ENCODE results near the gene KCNMA1.

KCNMA1 gene

GRCh38 chr10:77458986-77459590 lies 178.5 kb downstream of the KCNMA1 start:
- Histone ChIP-seq H3K9ac (ENCODE audit: insufficient read length, low read depth) (no peak overlapping the region), H3K36me3 (ENCODE audit: insufficient read depth, insufficient read length, low read length) (no peaks in the 10 kb centered on the region), H3K9me3 (ENCODE audit: insufficient read depth, low read length) (no peaks in the 10 kb centered on the region), H3K4me3 (ENCODE audit: insufficient read length, low read depth) (no peak overlapping the region), H3K4me1 (ENCODE audit: insufficient read depth, insufficient read length) (peaks cover 2% of the 10 kb centered on the region), H3K27me3 (ENCODE audit: insufficient read depth, insufficient read length) (no peaks in the 10 kb centered on the region)
- TF ChIP-seq ZNF274 (IDR thresholded peaks at IDR 0.05; ENCODE audit: low read depth, low read length) (no peak), SUZ12 (IDR thresholded peaks at IDR 0.05; ENCODE audit: extremely low read depth, insufficient read depth, insufficient read length) (no peak), YY1 (IDR thresholded peaks at IDR 0.05; ENCODE audit: insufficient read depth, insufficient read length) (no peak)
- DNase-seq (ENCODE audit: low read depth, low spot score) = no peak

- no peaks in the 10 kb centered on the region for H3K9me3 ChIP-seq (ENCODE audit: insufficient read depth, low read length)
- H3K4me3 ChIP-seq (ENCODE audit: insufficient read length, low read depth) = no peak overlapping the region
- H3K4me1 ChIP-seq (ENCODE audit: insufficient read depth, insufficient read length) = peaks cover 2% of the 10 kb centered on the region
- TF ChIP-seq ZNF274 (IDR thresholded peaks at IDR 0.05; ENCODE audit: low read depth, low read length) (no peak), YY1 (IDR thresholded peaks at IDR 0.05; ENCODE audit: insufficient read depth, insufficient read length) (no peak), SUZ12 (IDR thresholded peaks at IDR 0.05; ENCODE audit: extremely low read depth, insufficient read depth, insufficient read length) (no peak)
- no peaks in the 10 kb centered on the region for H3K36me3 ChIP-seq (ENCODE audit: insufficient read depth, insufficient read length, low read length)
- H3K27me3 ChIP-seq (ENCODE audit: insufficient read depth, insufficient read length) = no peaks in the 10 kb centered on the region
- no peak for DNase-seq (ENCODE audit: low read depth, low spot score)
- H3K9ac ChIP-seq (ENCODE audit: insufficient read length, low read depth) = no peak overlapping the region
Observed at GRCh38 chr10:77457721-77458120, 179.9 kb downstream of the KCNMA1 start.

GRCh38 chr10:77457266-77457665 lies 180.3 kb downstream of the KCNMA1 start:
- TF ChIP-seq ZNF274 (IDR thresholded peaks at IDR 0.05; ENCODE audit: low read depth, low read length) (no peak), SUZ12 (IDR thresholded peaks at IDR 0.05; ENCODE audit: extremely low read depth, insufficient read depth, insufficient read length) (no peak), YY1 (IDR thresholded peaks at IDR 0.05; ENCODE audit: insufficient read depth, insufficient read length) (no peak)
- Histone ChIP-seq H3K9ac (ENCODE audit: insufficient read length, low read depth) (no peak overlapping the region), H3K9me3 (ENCODE audit: insufficient read depth, low read length) (no peaks in the 10 kb centered on the region), H3K4me1 (ENCODE audit: insufficient read depth, insufficient read length) (peaks cover 2% of the 10 kb centered on the region), H3K27me3 (ENCODE audit: insufficient read depth, insufficient read length) (no peaks in the 10 kb centered on the region), H3K36me3 (ENCODE audit: insufficient read depth, insufficient read length, low read length) (no peaks in the 10 kb centered on the region), H3K4me3 (ENCODE audit: insufficient read length, low read depth) (no peak overlapping the region)
- no peak for DNase-seq (ENCODE audit: low read depth, low spot score)

GRCh38 chr10:77456414-77456813 lies 181.2 kb downstream of the KCNMA1 start:
- H3K4me3 ChIP-seq (ENCODE audit: insufficient read length, low read depth) = no peak overlapping the region
- H3K9me3 ChIP-seq (ENCODE audit: insufficient read depth, low read length) = no peaks in the 10 kb centered on the region
- peaks cover 2% of the 10 kb centered on the region for H3K4me1 ChIP-seq (ENCODE audit: insufficient read depth, insufficient read length)
- no peaks in the 10 kb centered on the region for H3K27me3 ChIP-seq (ENCODE audit: insufficient read depth, insufficient read length)
- TF ChIP-seq ZNF274 (IDR thresholded peaks at IDR 0.05; ENCODE audit: low read depth, low read length) (no peak), YY1 (IDR thresholded peaks at IDR 0.05; ENCODE audit: insufficient read depth, insufficient read length) (no peak), SUZ12 (IDR thresholded peaks at IDR 0.05; ENCODE audit: extremely low read depth, insufficient read depth, insufficient read length) (no peak)
- no peak for DNase-seq (ENCODE audit: low read depth, low spot score)
- H3K9ac ChIP-seq (ENCODE audit: insufficient read length, low read depth) = no peak overlapping the region
- no peaks in the 10 kb centered on the region for H3K36me3 ChIP-seq (ENCODE audit: insufficient read depth, insufficient read length, low read length)

GRCh38 chr10:77455561-77455960 lies 182.0 kb downstream of the KCNMA1 start:
- no peak for DNase-seq (ENCODE audit: low read depth, low spot score)
- TF ChIP-seq SUZ12 (IDR thresholded peaks at IDR 0.05; ENCODE audit: extremely low read depth, insufficient read depth, insufficient read length) (no peak), ZNF274 (IDR thresholded peaks at IDR 0.05; ENCODE audit: low read depth, low read length) (no peak), YY1 (IDR thresholded peaks at IDR 0.05; ENCODE audit: insufficient read depth, insufficient read length) (no peak)
- Histone ChIP-seq H3K4me1 (ENCODE audit: insufficient read depth, insufficient read length) (peaks cover 2% of the 10 kb centered on the region), H3K4me3 (ENCODE audit: insufficient read length, low read depth) (no peak overlapping the region), H3K9me3 (ENCODE audit: insufficient read depth, low read length) (no peaks in the 10 kb centered on the region), H3K9ac (ENCODE audit: insufficient read length, low read depth) (no peak overlapping the region), H3K27me3 (ENCODE audit: insufficient read depth, insufficient read length) (no peaks in the 10 kb centered on the region), H3K36me3 (ENCODE audit: insufficient read depth, insufficient read length, low read length) (no peaks in the 10 kb centered on the region)

- Histone ChIP-seq H3K27me3 (ENCODE audit: insufficient read depth, insufficient read length) (no peaks in the 10 kb centered on the region), H3K4me1 (ENCODE audit: insufficient read depth, insufficient read length) (peaks cover 2% of the 10 kb centered on the region), H3K4me3 (ENCODE audit: insufficient read length, low read depth) (no peak overlapping the region), H3K9ac (ENCODE audit: insufficient read length, low read depth) (no peak overlapping the region), H3K9me3 (ENCODE audit: insufficient read depth, low read length) (no peaks in the 10 kb centered on the region), H3K36me3 (ENCODE audit: insufficient read depth, insufficient read length, low read length) (no peaks in the 10 kb centered on the region)
- no peak for DNase-seq (ENCODE audit: low read depth, low spot score)
- TF ChIP-seq ZNF274 (IDR thresholded peaks at IDR 0.05; ENCODE audit: low read depth, low read length) (no peak), SUZ12 (IDR thresholded peaks at IDR 0.05; ENCODE audit: extremely low read depth, insufficient read depth, insufficient read length) (no peak), YY1 (IDR thresholded peaks at IDR 0.05; ENCODE audit: insufficient read depth, insufficient read length) (no peak)
Observed at GRCh38 chr10:77452952-77453564, 184.6 kb downstream of the KCNMA1 start.

- no peaks in the 10 kb centered on the region for H3K27me3 ChIP-seq (ENCODE audit: insufficient read depth, insufficient read length)
- H3K9me3 ChIP-seq (ENCODE audit: insufficient read depth, low read length) = no peaks in the 10 kb centered on the region
- no peaks in the 10 kb centered on the region for H3K36me3 ChIP-seq (ENCODE audit: insufficient read depth, insufficient read length, low read length)
- DNase-seq (ENCODE audit: low read depth, low spot score) = no peak
- H3K4me3 ChIP-seq (ENCODE audit: insufficient read length, low read depth) = no peak overlapping the region
- TF ChIP-seq SUZ12 (IDR thresholded peaks at IDR 0.05; ENCODE audit: extremely low read depth, insufficient read depth, insufficient read length) (no peak), YY1 (IDR thresholded peaks at IDR 0.05; ENCODE audit: insufficient read depth, insufficient read length) (no peak), ZNF274 (IDR thresholded peaks at IDR 0.05; ENCODE audit: low read depth, low read length) (no peak)
- no peak overlapping the region for H3K9ac ChIP-seq (ENCODE audit: insufficient read length, low read depth)
- H3K4me1 ChIP-seq (ENCODE audit: insufficient read depth, insufficient read length) = peaks cover 2% of the 10 kb centered on the region
Observed at GRCh38 chr10:77451886-77452285, 185.7 kb downstream of the KCNMA1 start.

Data from NT2/D1 (cell line).